Activated naive CD4-positive, alpha-beta T cell treated with anti-CD3 and anti-CD28 coated beads, Interleukin-2, amount 50 U/mL, for 72 hours (primary cell): Measurements from ENCODE around the gene HS6ST2. TPM values are rescaled to one million over a fixed set of nuclear protein-coding genes. Genes with fewer than 3 reads are reported as not detected.
A peak's percentile ranks its signal among the peaks of the same experiment; 100 is the strongest.

Source experiments
- ATAC-seq, 2 donors: fragments of 150-1000 bp; cut with Tn5 transposase; 2 replicates each; pipeline ENCODE4 v1.10.0; 2021; ENCODE audit warnings: mild to moderate bottlenecking in 2 of 2, moderate library complexity in 2 of 2
- DNase-seq, 2 donors: peaks; one replicate each; pipeline ENCODE4 v3.0.0; 2021 to 2022; ENCODE audit warnings: low spot score in 2 of 2
- H3K27ac Mint-ChIP-seq, 2 donors: one replicate each; pipeline ENCODE4 v1.8.0; 2022; ENCODE audit warnings: mild to moderate bottlenecking in 2 of 2, mixed read lengths in 2 of 2
- H3K36me3 Mint-ChIP-seq, 2 donors: one replicate each; pipeline ENCODE4 v1.8.0; 2022; ENCODE audit warnings: mixed read lengths in 2 of 2
- H3K9me3 Mint-ChIP-seq, 2 donors: one replicate each; pipeline ENCODE4 v1.8.0; 2022; ENCODE audit warnings: mixed read lengths in 2 of 2
- total RNA-seq, 2 donors: library from RNA; stranded (reverse); gene quantifications; one replicate each; pipeline ENCODE4 v1.2.3, GENCODE V29; 2022

Gene HS6ST2
- total RNA-seq, 2 donors from 2014 or later = 0.16 to 1.8 TPM

- H3K36me3 Mint-ChIP-seq = no peaks in the 10 kb centered on the region
- H3K9me3 Mint-ChIP-seq = no peaks in the 10 kb centered on the region
- no peak overlapping the region for H3K27ac Mint-ChIP-seq
- no peak for ATAC-seq
- no peak for DNase-seq
Observed at GRCh38 chrX:132833373-132833772, 125.1 kb downstream of the HS6ST2 start.

DNA sequence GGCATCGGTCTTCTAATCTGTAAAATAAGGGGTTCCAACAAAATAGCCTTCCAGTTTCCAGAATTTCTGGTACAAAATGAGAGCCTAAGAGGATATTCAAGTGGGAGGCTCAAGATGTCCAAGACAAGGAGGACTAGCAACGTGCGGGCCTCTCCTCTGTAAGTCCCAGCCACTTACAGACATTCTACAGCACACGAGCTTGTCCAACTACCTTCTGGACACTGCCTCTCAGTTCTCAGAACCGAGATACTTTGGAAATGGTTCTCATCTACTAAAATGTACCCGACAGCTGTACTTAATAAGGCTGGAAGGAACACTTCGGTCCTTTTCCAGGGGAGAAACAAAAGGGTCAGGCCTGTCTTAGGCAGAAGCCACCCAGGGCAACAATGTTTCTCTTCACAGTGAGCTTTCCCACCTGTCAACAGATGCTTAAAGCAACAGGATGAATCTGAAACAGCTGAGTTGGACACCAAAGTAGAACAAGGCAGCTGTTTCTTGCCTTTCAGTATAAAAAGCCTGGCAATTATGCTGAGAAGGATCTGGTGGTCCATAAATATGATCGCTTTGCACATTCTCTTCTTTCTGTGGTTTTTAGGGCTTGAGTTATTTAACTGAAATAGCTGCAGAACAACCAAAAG lies 127.0 kb downstream of the HS6ST2 start:
- H3K27ac Mint-ChIP-seq = no peak overlapping the region

DNA sequence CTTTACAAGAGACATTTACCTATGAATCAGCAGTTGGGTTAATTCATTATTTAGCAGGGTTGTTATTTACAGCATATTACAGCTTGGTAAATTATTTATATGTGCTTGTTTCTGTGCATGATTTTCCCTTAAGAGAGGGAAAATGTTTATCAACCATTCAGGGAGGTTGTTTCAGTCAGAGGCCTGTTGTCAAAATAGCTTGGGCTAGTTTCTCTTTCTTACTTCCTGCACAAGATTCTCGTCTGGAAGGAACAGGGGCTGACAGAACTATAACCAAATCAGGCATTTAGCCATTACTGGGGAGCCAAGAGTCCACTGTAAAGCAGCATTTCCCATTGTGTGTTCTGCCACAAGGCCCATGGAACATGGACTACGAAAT lies 135.8 kb downstream of the HS6ST2 start:
- no peaks in the 10 kb centered on the region for H3K9me3 Mint-ChIP-seq
- DNase-seq = no peak
- ATAC-seq = no peak
- no peaks in the 10 kb centered on the region for H3K36me3 Mint-ChIP-seq
- no peak overlapping the region for H3K27ac Mint-ChIP-seq

More for the DNA sequence above, 127.0 kb downstream of the HS6ST2 start:
- DNase-seq (no peak), ATAC-seq (no peak)
- H3K9me3 Mint-ChIP-seq = no peaks in the 10 kb centered on the region
- H3K36me3 Mint-ChIP-seq = no peaks in the 10 kb centered on the region

GRCh38 chrX:132821974-132822633 lies 136.3 kb downstream of the HS6ST2 start:
- H3K27ac Mint-ChIP-seq = no peak overlapping the region
- ATAC-seq (no peak), DNase-seq (no peak)
- H3K9me3 Mint-ChIP-seq = no peaks in the 10 kb centered on the region
- H3K36me3 Mint-ChIP-seq = no peaks in the 10 kb centered on the region

DNA sequence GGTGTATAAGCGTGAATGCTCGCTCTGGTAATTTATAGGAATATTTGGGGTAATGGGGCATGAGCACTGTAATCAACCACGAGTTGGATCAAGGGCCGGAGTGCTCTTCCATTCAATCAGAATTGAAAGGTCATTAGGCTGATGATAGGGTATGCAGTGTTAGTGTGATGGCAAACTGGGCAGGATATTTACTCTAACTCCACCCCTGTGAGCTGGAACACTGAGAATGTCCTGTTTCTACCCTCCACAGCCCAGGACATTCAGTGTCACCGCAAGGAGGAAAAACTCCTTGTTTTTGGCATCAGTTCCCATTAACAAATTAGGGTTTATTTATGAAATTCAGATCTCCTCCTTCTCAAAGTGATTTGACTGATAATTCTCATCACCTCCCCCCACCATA lies 137.8 kb downstream of the HS6ST2 start:
- Mint-ChIP-seq H3K27ac (no peak overlapping the region), H3K9me3 (no peaks in the 10 kb centered on the region), H3K36me3 (no peaks in the 10 kb centered on the region)
- DNase-seq (no peak), ATAC-seq (no peak)

GRCh38 chrX:132819711-132820264 lies 138.6 kb downstream of the HS6ST2 start:
- Mint-ChIP-seq H3K36me3 (no peaks in the 10 kb centered on the region), H3K9me3 (no peaks in the 10 kb centered on the region), H3K27ac (no peak overlapping the region)
- no peak for DNase-seq
- no peak for ATAC-seq

- H3K9me3 Mint-ChIP-seq = no peaks in the 10 kb centered on the region
- ATAC-seq (no peak), DNase-seq (no peak)
- no peaks in the 10 kb centered on the region for H3K36me3 Mint-ChIP-seq
- no peak overlapping the region for H3K27ac Mint-ChIP-seq
Observed at GRCh38 chrX:132818638-132819037, 139.8 kb downstream of the HS6ST2 start.

- Mint-ChIP-seq H3K9me3 (no peaks in the 10 kb centered on the region), H3K36me3 (no peaks in the 10 kb centered on the region), H3K27ac (no peak overlapping the region)
- DNase-seq = no peak
- no peak for ATAC-seq
Observed at GRCh38 chrX:132815643-132816042, 142.8 kb downstream of the HS6ST2 start.

- DNase-seq (no peak), ATAC-seq (no peak)
- no peaks in the 10 kb centered on the region for H3K36me3 Mint-ChIP-seq
- H3K27ac Mint-ChIP-seq = no peak overlapping the region
- no peaks in the 10 kb centered on the region for H3K9me3 Mint-ChIP-seq
Observed at GRCh38 chrX:132810964-132811712, 147.3 kb downstream of the HS6ST2 start.

GRCh38 chrX:132810488-132810887 lies 147.9 kb downstream of the HS6ST2 start:
- Mint-ChIP-seq H3K36me3 (no peaks in the 10 kb centered on the region), H3K27ac (no peak overlapping the region), H3K9me3 (no peaks in the 10 kb centered on the region)
- ATAC-seq = no peak
- no peak for DNase-seq

GRCh38 chrX:132809581-132809980 lies 148.8 kb downstream of the HS6ST2 start:
- ATAC-seq (no peak), DNase-seq (no peak)
- no peaks in the 10 kb centered on the region for H3K9me3 Mint-ChIP-seq
- no peaks in the 10 kb centered on the region for H3K36me3 Mint-ChIP-seq
- H3K27ac Mint-ChIP-seq = no peak overlapping the region

DNA sequence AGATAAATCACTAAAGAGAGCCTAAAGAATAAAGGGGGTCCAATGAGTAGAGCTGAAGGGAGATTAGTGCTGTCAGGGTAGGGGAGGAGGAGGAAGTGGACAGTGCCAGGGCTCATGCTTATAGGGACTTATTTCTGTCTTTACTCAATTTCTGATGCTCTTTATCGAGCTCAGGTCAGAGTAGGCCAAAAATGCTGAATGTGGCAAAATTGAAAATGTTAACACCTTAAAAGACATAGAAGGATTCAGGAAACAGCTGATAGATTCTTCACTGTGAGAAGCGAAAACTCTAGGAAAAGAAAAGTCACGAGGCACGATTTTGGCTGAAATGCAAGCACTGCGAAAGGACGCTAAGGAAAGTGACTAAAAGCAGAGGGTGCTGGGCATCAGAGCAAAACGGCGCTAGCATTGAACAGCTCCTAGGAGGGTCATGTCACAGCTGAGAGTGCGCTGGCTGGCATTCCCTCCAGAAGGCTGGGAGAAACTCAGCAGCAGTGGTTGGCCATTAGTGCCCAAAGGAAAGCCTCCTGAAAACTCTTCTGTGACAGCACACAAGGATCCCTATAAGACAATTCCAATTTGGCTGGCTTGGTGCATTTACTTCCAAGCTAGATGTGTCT lies 150.9 kb downstream of the HS6ST2 start:
- H3K27ac Mint-ChIP-seq = no peak overlapping the region
- ATAC-seq (no peak), DNase-seq (no peak)
- no peaks in the 10 kb centered on the region for H3K9me3 Mint-ChIP-seq
- no peaks in the 10 kb centered on the region for H3K36me3 Mint-ChIP-seq

DNA sequence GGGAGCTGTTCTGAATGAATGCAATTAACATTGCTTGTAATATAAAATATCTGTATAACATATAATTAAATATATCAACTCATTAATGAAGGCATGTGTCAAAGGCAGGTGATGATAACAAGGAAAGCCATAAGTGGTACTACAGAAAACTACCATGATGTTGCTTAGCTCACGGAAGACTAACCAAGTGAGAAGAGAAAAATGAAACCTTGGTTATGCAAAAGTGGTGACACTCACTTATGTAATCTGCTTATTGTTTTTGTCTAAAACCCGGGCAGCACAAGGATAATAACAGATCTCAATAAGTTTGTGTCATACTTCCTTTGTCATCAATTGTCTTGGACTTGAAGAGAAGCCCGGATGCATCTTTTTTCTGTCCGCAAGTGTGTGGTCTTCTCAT lies 156.4 kb downstream of the HS6ST2 start:
- no peak overlapping the region for H3K27ac Mint-ChIP-seq
- ATAC-seq (no peak), DNase-seq (no peak)
- no peaks in the 10 kb centered on the region for H3K36me3 Mint-ChIP-seq
- no peaks in the 10 kb centered on the region for H3K9me3 Mint-ChIP-seq

DNA sequence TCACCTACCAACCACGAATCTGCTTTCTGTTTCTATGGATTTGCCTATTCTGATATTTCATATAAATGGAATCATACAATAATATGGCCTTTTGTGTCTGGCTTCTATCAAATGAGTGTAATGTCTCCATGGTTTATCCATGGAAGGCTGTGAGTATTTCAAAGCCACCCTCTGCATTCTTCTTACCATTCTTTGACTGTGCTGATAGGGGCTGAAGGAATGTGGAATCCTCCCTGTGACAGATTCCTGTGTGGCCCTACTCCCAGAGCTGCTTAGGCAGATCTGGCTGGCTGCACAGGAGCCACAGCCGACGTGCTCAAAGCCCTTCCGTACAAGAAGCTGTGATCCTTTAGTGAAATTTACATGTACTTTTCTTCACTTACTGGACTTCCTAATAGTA lies 163.2 kb downstream of the HS6ST2 start:
- Mint-ChIP-seq H3K9me3 (no peaks in the 10 kb centered on the region), H3K27ac (no peak overlapping the region), H3K36me3 (no peaks in the 10 kb centered on the region)
- ATAC-seq (no peak), DNase-seq (no peak)

GRCh38 chrX:132791714-132792113 lies 166.7 kb downstream of the HS6ST2 start:
- peaks cover 0 to 4% of the 10 kb centered on the region in 2 donors for H3K9me3 Mint-ChIP-seq
- H3K27ac Mint-ChIP-seq = no peak overlapping the region
- DNase-seq = no peak
- ATAC-seq = no peak
- H3K36me3 Mint-ChIP-seq = no peaks in the 10 kb centered on the region

GRCh38 chrX:132790329-132790728 lies 168.1 kb downstream of the HS6ST2 start:
- DNase-seq (no peak), ATAC-seq (no peak)
- H3K9me3 Mint-ChIP-seq = peaks cover 0 to 4% of the 10 kb centered on the region in 2 donors
- H3K36me3 Mint-ChIP-seq = no peaks in the 10 kb centered on the region
- no peak overlapping the region for H3K27ac Mint-ChIP-seq

GRCh38 chrX:132786217-132786616 lies 172.2 kb downstream of the HS6ST2 start:
- Mint-ChIP-seq H3K36me3 (no peaks in the 10 kb centered on the region), H3K27ac (no peak overlapping the region), H3K9me3 (peaks cover 0 to 4% of the 10 kb centered on the region in 2 donors)
- peak; percentile 57 to 78 for ATAC-seq
- no peak for DNase-seq
